Progenitor cell of endocrine pancreas (in vitro differentiated cells): ENCODE data around the gene RCSD1. TPM values are rescaled to one million over a fixed set of nuclear protein-coding genes. Genes with fewer than 3 reads are reported as not detected.

Source experiments
- DNase-seq: peaks from one replicate; pipeline ENCODE4 v3.0.0; 2021; ENCODE audit warnings: low spot score; ENCODE audit not compliant: unreplicated experiment
- H3K27ac Mint-ChIP-seq: 2 replicates; pipeline ENCODE4 v1.8.0; 2021; ENCODE audit warnings: mild to moderate bottlenecking, moderate library complexity, mixed read lengths
- H3K27me3 Mint-ChIP-seq: 2 replicates; pipeline ENCODE4 v1.8.0; 2021; ENCODE audit warnings: mixed read lengths
- H3K36me3 Mint-ChIP-seq: 2 replicates; pipeline ENCODE4 v1.8.0; 2022; ENCODE audit warnings: mixed read lengths; ENCODE audit not compliant: insufficient read depth
- H3K4me1 Mint-ChIP-seq: 2 replicates; pipeline ENCODE4 v1.8.0; 2021; ENCODE audit warnings: low read depth, mixed read lengths
- H3K4me3 Mint-ChIP-seq: 2 replicates; pipeline ENCODE4 v1.8.0; 2021; ENCODE audit warnings: low read depth, mild to moderate bottlenecking, moderate library complexity, mixed read lengths
- H3K9me3 Mint-ChIP-seq: 2 replicates; pipeline ENCODE4 v1.8.0; 2021; ENCODE audit warnings: low read depth, mixed read lengths
- total RNA-seq: library from RNA; stranded (reverse); gene quantifications from 2 replicates; pipeline ENCODE4 v1.2.1, GENCODE V29; 2021
- TF ChIP-seq, protein P1 (sequence below): fragments of 200-600 bp; sonication (generic); IDR thresholded peaks from one replicate; pipeline ENCODE4 v1.5.0; 2021; ENCODE audit warnings: antibody characterized with exemption, mild to moderate bottlenecking; ENCODE audit not compliant: unreplicated experiment

RCSD1 gene
- total RNA-seq, 1 donor from 2014 or later: 0.22 TPM

GRCh38 chr1:167670563-167670962 is 40.5 kb downstream of the RCSD1 start:
- Mint-ChIP-seq H3K27ac (no peak overlapping the region), H3K4me3 (no peak overlapping the region), H3K9me3 (no peaks in the 10 kb centered on the region), H3K36me3 (no peaks in the 10 kb centered on the region), H3K27me3 (peaks cover 16% of the 10 kb centered on the region), H3K4me1 (peaks cover 2% of the 10 kb centered on the region)
- TF ChIP-seq, protein P1, sequence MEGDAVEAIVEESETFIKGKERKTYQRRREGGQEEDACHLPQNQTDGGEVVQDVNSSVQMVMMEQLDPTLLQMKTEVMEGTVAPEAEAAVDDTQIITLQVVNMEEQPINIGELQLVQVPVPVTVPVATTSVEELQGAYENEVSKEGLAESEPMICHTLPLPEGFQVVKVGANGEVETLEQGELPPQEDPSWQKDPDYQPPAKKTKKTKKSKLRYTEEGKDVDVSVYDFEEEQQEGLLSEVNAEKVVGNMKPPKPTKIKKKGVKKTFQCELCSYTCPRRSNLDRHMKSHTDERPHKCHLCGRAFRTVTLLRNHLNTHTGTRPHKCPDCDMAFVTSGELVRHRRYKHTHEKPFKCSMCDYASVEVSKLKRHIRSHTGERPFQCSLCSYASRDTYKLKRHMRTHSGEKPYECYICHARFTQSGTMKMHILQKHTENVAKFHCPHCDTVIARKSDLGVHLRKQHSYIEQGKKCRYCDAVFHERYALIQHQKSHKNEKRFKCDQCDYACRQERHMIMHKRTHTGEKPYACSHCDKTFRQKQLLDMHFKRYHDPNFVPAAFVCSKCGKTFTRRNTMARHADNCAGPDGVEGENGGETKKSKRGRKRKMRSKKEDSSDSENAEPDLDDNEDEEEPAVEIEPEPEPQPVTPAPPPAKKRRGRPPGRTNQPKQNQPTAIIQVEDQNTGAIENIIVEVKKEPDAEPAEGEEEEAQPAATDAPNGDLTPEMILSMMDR: no peak
- no peak for DNase-seq

GRCh38 chr1:167671727-167672511 is 41.9 kb downstream of the RCSD1 start:
- TF ChIP-seq, protein P1: no peak
- Mint-ChIP-seq H3K27me3 (peaks cover 16% of the 10 kb centered on the region), H3K4me3 (no peak overlapping the region), H3K4me1 (peaks cover 2% of the 10 kb centered on the region), H3K27ac (no peak overlapping the region), H3K36me3 (no peaks in the 10 kb centered on the region), H3K9me3 (no peaks in the 10 kb centered on the region)
- no peak for DNase-seq

- no peak for DNase-seq
- no peaks in the 10 kb centered on the region for H3K36me3 Mint-ChIP-seq
- TF ChIP-seq, protein P1: no peak
- peaks cover 16% of the 10 kb centered on the region for H3K27me3 Mint-ChIP-seq
- no peaks in the 10 kb centered on the region for H3K9me3 Mint-ChIP-seq
- H3K27ac Mint-ChIP-seq: no peak overlapping the region
- H3K4me1 Mint-ChIP-seq: peaks cover 2% of the 10 kb centered on the region
- no peak overlapping the region for H3K4me3 Mint-ChIP-seq
Measured at GRCh38 chr1:167672831-167673230, 42.8 kb downstream of the RCSD1 start.

DNA sequence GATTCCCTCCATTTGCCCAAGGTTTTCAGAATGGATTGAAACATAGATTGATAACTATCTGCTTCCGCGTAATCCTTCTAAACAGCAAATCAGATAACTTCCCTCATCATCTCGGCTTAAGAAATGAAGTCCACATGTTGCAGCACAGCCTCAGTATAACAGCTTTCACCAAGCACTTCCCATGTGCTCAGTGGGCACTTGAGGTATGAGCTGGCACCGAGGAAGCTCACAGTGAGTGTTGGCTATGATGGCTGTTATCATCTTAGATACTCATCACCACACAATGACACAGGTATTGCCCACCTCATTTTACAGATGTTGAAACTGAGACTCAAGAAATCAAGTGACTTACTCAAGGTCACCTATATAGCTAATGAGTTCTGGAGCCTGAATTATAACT is 43.2 kb downstream of the RCSD1 start:
- no peaks in the 10 kb centered on the region for H3K9me3 Mint-ChIP-seq
- H3K27me3 Mint-ChIP-seq: peaks cover 16% of the 10 kb centered on the region
- H3K4me1 Mint-ChIP-seq: peaks cover 2% of the 10 kb centered on the region
- no peak overlapping the region for H3K27ac Mint-ChIP-seq
- no peak for DNase-seq
- TF ChIP-seq, protein P1: no peak
- no peak overlapping the region for H3K4me3 Mint-ChIP-seq
- H3K36me3 Mint-ChIP-seq: no peaks in the 10 kb centered on the region

GRCh38 chr1:167674156-167674555 is 44.1 kb downstream of the RCSD1 start:
- H3K27ac Mint-ChIP-seq: no peak overlapping the region
- peaks cover 2% of the 10 kb centered on the region for H3K4me1 Mint-ChIP-seq
- no peak for DNase-seq
- H3K27me3 Mint-ChIP-seq: peaks cover 16% of the 10 kb centered on the region
- no peaks in the 10 kb centered on the region for H3K9me3 Mint-ChIP-seq
- H3K4me3 Mint-ChIP-seq: no peak overlapping the region
- no peaks in the 10 kb centered on the region for H3K36me3 Mint-ChIP-seq
- TF ChIP-seq, protein P1: no peak
